ENCODE data around the gene KCNQ4. TPM values are rescaled to one million over a fixed set of nuclear protein-coding genes. Genes with fewer than 3 reads are reported as not detected.
A peak's percentile ranks its signal among the peaks of the same experiment; 100 is the strongest.

KCNQ4 gene
- total and polyA plus RNA-seq, 2 of the 13 experiments (the other 11 are each of a cell fraction or from before 2014, with no cell fraction given), result 0.02 to 0.09 TPM

DNA sequence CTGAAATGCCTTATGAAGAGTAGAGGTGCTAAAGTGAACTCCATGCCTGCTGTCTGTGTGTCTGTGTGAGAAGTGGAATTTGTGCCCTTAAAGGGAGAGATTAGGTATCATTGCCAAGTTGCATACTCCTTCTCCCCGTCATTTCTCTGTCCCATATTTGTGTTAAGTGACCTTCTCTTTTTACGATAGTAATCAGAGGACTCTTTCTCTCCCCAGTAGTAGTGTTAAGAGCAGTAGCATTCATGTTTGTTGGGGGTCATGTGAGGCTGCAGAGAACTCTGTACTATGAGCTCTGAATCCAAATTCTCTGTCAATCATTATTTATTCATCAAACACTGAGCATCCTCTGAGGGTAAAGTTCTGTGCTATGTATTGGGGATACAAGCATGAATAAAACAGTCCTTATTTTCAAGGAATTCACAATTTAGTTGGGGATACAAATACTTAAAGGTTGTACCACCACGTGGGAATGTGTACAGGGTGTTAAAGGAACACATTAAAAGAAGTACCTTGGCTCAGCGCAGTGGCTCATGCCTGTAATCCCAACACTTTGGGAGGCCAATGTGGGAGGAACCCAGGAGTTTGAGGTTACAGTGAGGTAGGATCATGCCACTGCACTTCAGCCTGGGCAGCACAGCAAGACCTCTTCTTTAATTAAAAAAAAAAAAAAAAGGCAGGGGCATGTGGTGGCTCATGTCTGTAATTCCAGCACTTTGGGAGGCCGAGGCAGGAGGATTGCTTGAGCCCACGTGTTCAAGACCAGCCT, 24.8 kb upstream of the KCNQ4 start (continued):
- TF ChIP-seq IKZF4 (CRISPR knock-in tag; IDR thresholded peaks at IDR 0.05; ENCODE audit: borderline replicate concordance, low read depth, not compliant biosample characterization), result no peak
- no peak for TF ChIP-seq CENPT (CRISPR knock-in tag; IDR thresholded peaks at IDR 0.05; ENCODE audit: low read depth)
- TF ChIP-seq HDAC2 (CRISPR knock-in tag; IDR thresholded peaks at IDR 0.05), result peak; percentile 76; the same call in 1 of the 2 replicates
- 0 out of 2 replicates have a peak, but pooled peaks have one; percentile 24 for TF ChIP-seq PITX1 (CRISPR knock-in tag; IDR thresholded peaks at IDR 0.05)
- TF ChIP-seq GTF2F1 (IDR thresholded peaks at IDR 0.05; ENCODE audit: low read length), result no peak
- no peak for TF ChIP-seq ZNF629 (CRISPR knock-in tag; conservative IDR thresholded peaks at IDR 0.05)
- no peak for TF ChIP-seq DNMT3B (CRISPR knock-in tag; conservative IDR thresholded peaks at IDR 0.05)
- no peak for TF ChIP-seq KLF12 (CRISPR knock-in tag; IDR thresholded peaks at IDR 0.05; ENCODE audit: borderline replicate concordance)
- TF ChIP-seq FIP1L1 (IDR thresholded peaks at IDR 0.05; ENCODE audit: borderline replicate concordance, insufficient read depth, low read depth, low read length), result no peak
- TF ChIP-seq ZNF674 (CRISPR knock-in tag; IDR thresholded peaks at IDR 0.05; ENCODE audit: low read depth), result no peak
- 0 out of 2 replicates have a peak, but pooled peaks have one; percentile 19 for TF ChIP-seq POLR2AphosphoS5 (IDR thresholded peaks at IDR 0.05; ENCODE audit: low read depth, low read length)
- TF ChIP-seq HNF4A (CRISPR knock-in tag; IDR thresholded peaks at IDR 0.05), result peak; percentile 97
- TF ChIP-seq ZNF615 (CRISPR knock-in tag; IDR thresholded peaks at IDR 0.05; ENCODE audit: borderline replicate concordance), result no peak
- TF ChIP-seq HOXA7 (CRISPR knock-in tag; IDR thresholded peaks at IDR 0.05), result no peak
- no peak for TF ChIP-seq ATF5 (CRISPR knock-in tag; IDR thresholded peaks at IDR 0.05; ENCODE audit: low read depth)
- TF ChIP-seq ZNF33B (CRISPR knock-in tag; IDR thresholded peaks at IDR 0.05), result no peak
- no peak for TF ChIP-seq ZBTB8A (CRISPR knock-in tag; IDR thresholded peaks at IDR 0.05; ENCODE audit: borderline replicate concordance, low read depth)
- TF ChIP-seq HNRNPH1 (optimal IDR thresholded peaks at IDR 0.05; ENCODE audit: low read depth, low read length), result no peak
- TF ChIP-seq ZNF589 (CRISPR knock-in tag; conservative IDR thresholded peaks at IDR 0.05), result no peak
- no peak for TF ChIP-seq FOXO4 (CRISPR knock-in tag; conservative IDR thresholded peaks at IDR 0.05)
- TF ChIP-seq JUN (CRISPR knock-in tag; IDR thresholded peaks at IDR 0.05), result no peak
- peak; percentile 35; the same call in 1 of the 2 replicates for TF ChIP-seq ZNF652 (CRISPR knock-in tag; IDR thresholded peaks at IDR 0.05; ENCODE audit: borderline replicate concordance, low read depth)
- no peak for TF ChIP-seq ZKSCAN5 (CRISPR knock-in tag; IDR thresholded peaks at IDR 0.05)
- peak; percentile 85 for TF ChIP-seq KDM6A (CRISPR knock-in tag; IDR thresholded peaks at IDR 0.05; ENCODE audit: low read depth)
- TF ChIP-seq ZNF672 (CRISPR knock-in tag; IDR thresholded peaks at IDR 0.05), result no peak
- peak; percentile 73; the same call in 1 of the 2 replicates for TF ChIP-seq RCOR2 (CRISPR knock-in tag; IDR thresholded peaks at IDR 0.05)
- no peak for TF ChIP-seq ZNF800 (CRISPR knock-in tag; IDR thresholded peaks at IDR 0.05)
- TF ChIP-seq EED (CRISPR knock-in tag; IDR thresholded peaks at IDR 0.05), result no peak

All from HepG2 (cell line).